Activated CD8-positive, alpha-beta memory T cell treated with anti-CD3 and anti-CD28 coated beads for 24 hours (primary cell): ENCODE data around the gene PRM1.

Experiments
- DNase-seq: peaks from one replicate; pipeline ENCODE4 v3.0.0-alpha.2; 2020

PRM1 gene

GRCh38 chr16:11270602-11271162 is 10.4 kb downstream of the PRM1 start:
- DNase-seq: no peak

- DNase-seq: no peak
Measured at GRCh38 chr16:11268921-11269375, 12.2 kb downstream of the PRM1 start, which contains the start of gene TNP2. Gene TNP2, minus strand, starts transcription at chr16:11269325. Its CDS starts 63 bp downstream, at chr16:11269262.

GRCh38 chr16:11265124-11265523 is 16.0 kb downstream of the PRM1 start:
- no peak for DNase-seq

- DNase-seq: no peak
Measured at GRCh38 chr16:11264155-11264832, 16.8 kb downstream of the PRM1 start.

GRCh38 chr16:11263737-11264136 is 17.4 kb downstream of the PRM1 start:
- peak; percentile 78 for DNase-seq

- DNase-seq: no peak
Measured at GRCh38 chr16:11262915-11263314, 18.2 kb downstream of the PRM1 start.

- no peak for DNase-seq
Measured at GRCh38 chr16:11260596-11260966, 20.5 kb downstream of the PRM1 start.

GRCh38 chr16:11259655-11260595 is 21.2 kb downstream of the PRM1 start:
- DNase-seq: no peak

- DNase-seq: peak; percentile 75
Measured at GRCh38 chr16:11258553-11259492, 22.3 kb downstream of the PRM1 start.

GRCh38 chr16:11257131-11257938 is 23.8 kb downstream of the PRM1 start:
- peak; percentile 80 for DNase-seq

GRCh38 chr16:11256661-11257130 is 24.4 kb downstream of the PRM1 start:
- peak; percentile 80 for DNase-seq

- DNase-seq: peak; percentile 97
Measured at GRCh38 chr16:11255737-11256660, 25.1 kb downstream of the PRM1 start, which contains the start of gene SOCS1. Gene SOCS1, minus strand, starts transcription at chr16:11256204. Its CDS starts 726 bp downstream, at chr16:11255478.

GRCh38 chr16:11254913-11255736 is 26.0 kb downstream of the PRM1 start:
- DNase-seq: peak; percentile 85

GRCh38 chr16:11253995-11254912 is 26.9 kb downstream of the PRM1 start:
- DNase-seq: peak; percentile 84

GRCh38 chr16:11253009-11253994 is 27.8 kb downstream of the PRM1 start:
- DNase-seq: peak; percentile 86

GRCh38 chr16:11252482-11252931 is 28.6 kb downstream of the PRM1 start:
- peak; percentile 79 for DNase-seq
